D721Med (cell line): ENCODE data around the gene PLA2G4E.

Source experiments
- DNase-seq: peaks from one replicate; pipeline ENCODE4 v3.0.0; 2011; ENCODE audit warnings: low spot score; ENCODE audit not compliant: insufficient read length
- FAIRE-seq: peaks from 2 replicates; lab custom pipeline; 2011; peaks lifted over from hg19 to GRCh38; lab: Jason Lieb, UNC
- CTCF ChIP-seq: IDR thresholded peaks from 2 replicates; pipeline ENCODE4 v1.5.1; 2012; ENCODE audit warnings: mild to moderate bottlenecking, control low read depth; ENCODE audit not compliant: insufficient read depth; ENCODE audit errors: missing control alignments

Gene PLA2G4E

GRCh38 chr15:41961001-41961518 is 59.8 kb downstream of the PLA2G4E start:
- no peak for TF ChIP-seq CTCF
- FAIRE-seq: no peak
- no peak for DNase-seq

- FAIRE-seq (no peak), DNase-seq (no peak)
- TF ChIP-seq CTCF: no peak
Measured at GRCh38 chr15:41958002-41958420, 62.8 kb downstream of the PLA2G4E start.

- DNase-seq (no peak), FAIRE-seq (no peak)
- no peak for TF ChIP-seq CTCF
Measured at GRCh38 chr15:41957021-41957897, 63.6 kb downstream of the PLA2G4E start.

- no peak for TF ChIP-seq CTCF
- no peak for DNase-seq
- FAIRE-seq: no peak
Measured at GRCh38 chr15:41955807-41956525, 64.9 kb downstream of the PLA2G4E start.

- DNase-seq (no peak), FAIRE-seq (no peak)
- no peak for TF ChIP-seq CTCF
Measured at GRCh38 chr15:41955100-41955499, 65.7 kb downstream of the PLA2G4E start.

GRCh38 chr15:41954036-41954435 is 66.8 kb downstream of the PLA2G4E start:
- TF ChIP-seq CTCF: no peak
- no peak for FAIRE-seq
- no peak for DNase-seq
